ES-I3 (cell line): ENCODE measurements around the gene FCER1A.
"Not testable (repeated sequence)": the region's sequence is repeated elsewhere in the genome, so short reads cannot be mapped to it uniquely, and the experiment has no call there.

ENCODE experiments used
- H3K36me3 ChIP-seq: 2 replicates; pipeline ENCODE4 v1.6.1; 2013; ENCODE audit warnings: mild to moderate bottlenecking, low read length, control low read depth, moderate library complexity; ENCODE audit not compliant: insufficient read depth
- H3K4me1 ChIP-seq: 2 replicates; pipeline ENCODE4 v1.6.1; 2013; ENCODE audit warnings: mild to moderate bottlenecking, control low read depth, low read length; ENCODE audit not compliant: insufficient read depth
- H3K9ac ChIP-seq: 2 replicates; pipeline ENCODE4 v1.6.1; 2013; ENCODE audit warnings: low read depth, mild to moderate bottlenecking, low read length, moderate library complexity
- H3K9me3 ChIP-seq: 2 replicates; pipeline ENCODE4 v1.6.1; 2013; ENCODE audit warnings: mild to moderate bottlenecking, low read length, moderate library complexity; ENCODE audit not compliant: control insufficient read depth, insufficient read depth

The FCER1A gene

DNA sequence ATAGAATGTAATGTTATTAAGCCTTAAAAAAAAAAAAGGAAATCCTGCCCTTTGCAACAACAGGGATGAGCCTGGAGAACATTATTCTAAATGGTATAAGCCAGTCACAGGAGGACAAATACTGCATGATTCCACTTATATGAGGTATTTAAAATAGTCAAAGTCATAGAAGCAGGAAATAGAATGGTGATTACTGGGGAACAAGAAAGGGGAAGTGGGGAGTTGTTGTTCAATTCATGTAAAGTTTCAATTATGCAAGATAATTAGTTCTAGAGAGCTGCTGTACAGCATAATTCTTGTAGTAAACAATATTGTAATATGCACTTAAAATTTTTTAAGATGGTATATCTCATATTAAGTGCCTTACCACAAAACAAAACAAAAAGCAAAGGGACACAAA is 13.2 kb downstream of the FCER1A start:
- no peak overlapping the region for H3K9ac ChIP-seq
- H3K36me3 ChIP-seq, result no peaks in the 10 kb centered on the region
- H3K9me3 ChIP-seq, result no peaks in the 10 kb centered on the region
- no peaks in the 10 kb centered on the region for H3K4me1 ChIP-seq

DNA sequence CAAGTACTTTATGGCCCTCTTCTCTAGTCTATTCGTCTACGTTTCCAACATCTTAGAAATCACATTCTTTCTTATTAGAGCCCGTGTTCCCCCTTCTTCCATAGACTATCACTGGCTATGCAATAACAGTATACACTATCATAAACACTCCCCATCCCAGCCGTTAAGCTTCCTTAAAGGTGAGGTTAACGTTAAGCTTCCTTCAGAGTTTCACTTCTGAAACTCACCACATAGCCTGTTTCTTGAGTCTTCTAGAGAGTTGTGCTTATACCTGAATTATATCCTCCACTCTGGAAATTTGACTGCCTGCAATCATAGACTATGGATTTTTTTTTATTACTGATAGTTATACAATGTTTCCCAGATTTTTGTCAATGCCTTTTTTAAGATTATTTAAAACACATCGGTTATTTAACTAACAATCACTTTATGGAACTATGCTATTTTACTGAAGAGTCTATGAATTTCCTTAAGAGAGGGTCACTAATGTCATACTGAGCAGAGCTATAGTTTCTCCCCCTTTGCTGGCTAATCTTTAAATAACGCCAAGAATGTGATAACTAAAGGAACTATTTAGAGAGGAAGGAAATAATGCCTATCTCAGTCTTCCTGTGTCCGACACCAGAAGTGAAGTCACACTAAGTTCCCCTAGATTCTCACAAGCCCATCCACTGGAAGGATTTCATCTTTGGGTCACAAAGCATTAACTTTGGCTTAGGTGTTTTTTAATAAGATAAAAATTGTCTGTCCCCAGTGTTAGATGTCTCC is 16.8 kb downstream of the FCER1A start:
- no peak overlapping the region for H3K9ac ChIP-seq
- no peaks in the 10 kb centered on the region for H3K9me3 ChIP-seq
- no peaks in the 10 kb centered on the region for H3K4me1 ChIP-seq
- no peaks in the 10 kb centered on the region for H3K36me3 ChIP-seq

DNA sequence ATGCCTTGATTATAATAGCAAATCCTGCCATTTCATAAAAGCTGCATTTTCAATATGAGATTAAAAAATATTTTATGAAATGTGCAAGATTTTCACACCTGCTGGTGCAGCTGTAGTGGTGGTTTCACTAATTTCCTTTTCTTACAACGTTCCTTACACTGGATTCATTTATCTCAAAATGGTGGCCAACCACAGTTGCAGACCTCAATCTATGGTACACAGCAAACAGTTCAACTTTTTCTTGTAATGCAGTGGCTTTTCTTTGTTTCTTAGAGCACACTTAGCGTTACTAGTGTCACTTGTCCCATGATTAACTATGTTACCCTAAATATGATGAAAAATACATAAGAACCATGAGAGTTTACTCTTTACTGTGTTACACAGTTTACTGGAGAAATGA is 32.7 kb downstream of the FCER1A start:
- H3K9ac ChIP-seq, result no peak overlapping the region
- H3K36me3 ChIP-seq, result no peaks in the 10 kb centered on the region
- H3K9me3 ChIP-seq, result no peaks in the 10 kb centered on the region
- no peaks in the 10 kb centered on the region for H3K4me1 ChIP-seq

DNA sequence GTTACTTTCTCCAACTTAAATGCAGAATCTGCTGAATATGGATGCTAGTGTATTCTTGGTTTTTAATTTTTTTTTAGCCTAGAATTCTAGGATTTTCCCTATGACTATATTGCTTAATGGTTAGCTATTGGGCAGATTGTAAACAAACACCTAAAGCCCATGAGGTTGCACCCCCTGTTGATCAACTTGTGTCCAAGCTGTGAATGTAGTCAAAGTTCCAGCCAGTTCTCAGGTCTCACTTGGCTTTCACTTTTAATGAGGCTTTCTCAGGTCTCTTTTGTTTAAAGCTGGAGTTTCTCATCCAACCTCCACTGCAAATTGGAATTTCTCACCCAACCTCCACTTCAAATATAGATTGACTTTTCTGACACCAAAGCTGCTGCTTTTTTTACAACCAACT is 35.9 kb downstream of the FCER1A start:
- Histone ChIP-seq H3K9ac (no peak overlapping the region), H3K36me3 (no peaks in the 10 kb centered on the region), H3K4me1 (no peaks in the 10 kb centered on the region), H3K9me3 (no peaks in the 10 kb centered on the region)

DNA sequence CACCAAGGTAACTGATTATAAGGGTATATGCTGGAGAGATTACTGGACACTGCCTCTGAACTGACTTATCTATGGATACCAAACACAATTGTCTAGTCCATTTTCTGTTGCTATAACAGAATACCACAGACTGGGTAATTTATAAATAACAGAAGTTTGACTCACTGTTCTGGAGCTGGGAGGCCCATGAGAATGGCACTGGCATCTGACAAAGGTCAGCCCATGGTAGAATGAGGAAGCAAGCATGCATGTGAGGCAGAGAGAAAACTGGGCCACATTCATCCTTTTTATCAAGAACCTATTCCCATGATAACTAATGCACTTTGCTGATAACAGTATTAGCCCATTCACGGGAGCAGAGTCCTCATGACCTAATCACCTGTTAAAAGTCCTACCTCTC is 37.4 kb downstream of the FCER1A start:
- H3K4me1 ChIP-seq, result no peaks in the 10 kb centered on the region
- no peaks in the 10 kb centered on the region for H3K9me3 ChIP-seq
- H3K36me3 ChIP-seq, result no peaks in the 10 kb centered on the region
- H3K9ac ChIP-seq, result no peak overlapping the region

DNA sequence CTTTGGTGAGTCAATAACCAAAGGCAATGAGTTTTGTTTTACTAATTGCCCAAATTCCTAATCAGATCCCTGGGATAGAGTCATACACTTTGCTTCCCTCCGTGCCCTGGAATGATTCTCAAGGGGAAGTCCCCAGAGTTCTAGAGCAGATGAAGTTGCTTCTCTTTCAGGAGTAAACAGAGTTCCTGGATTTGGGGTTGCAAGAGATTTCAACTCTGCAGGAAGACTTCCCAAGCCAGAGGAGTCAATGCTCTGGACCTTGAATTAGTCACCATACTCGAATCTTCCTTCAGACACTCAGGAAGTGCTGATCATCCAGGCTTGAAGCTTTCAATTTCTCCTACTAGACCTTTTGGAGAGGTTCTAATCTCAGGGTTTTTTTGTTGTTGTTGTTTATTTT is 39.6 kb downstream of the FCER1A start:
- Histone ChIP-seq H3K36me3 (no peaks in the 10 kb centered on the region), H3K4me1 (no peaks in the 10 kb centered on the region), H3K9ac (no peak overlapping the region), H3K9me3 (no peaks in the 10 kb centered on the region)

DNA sequence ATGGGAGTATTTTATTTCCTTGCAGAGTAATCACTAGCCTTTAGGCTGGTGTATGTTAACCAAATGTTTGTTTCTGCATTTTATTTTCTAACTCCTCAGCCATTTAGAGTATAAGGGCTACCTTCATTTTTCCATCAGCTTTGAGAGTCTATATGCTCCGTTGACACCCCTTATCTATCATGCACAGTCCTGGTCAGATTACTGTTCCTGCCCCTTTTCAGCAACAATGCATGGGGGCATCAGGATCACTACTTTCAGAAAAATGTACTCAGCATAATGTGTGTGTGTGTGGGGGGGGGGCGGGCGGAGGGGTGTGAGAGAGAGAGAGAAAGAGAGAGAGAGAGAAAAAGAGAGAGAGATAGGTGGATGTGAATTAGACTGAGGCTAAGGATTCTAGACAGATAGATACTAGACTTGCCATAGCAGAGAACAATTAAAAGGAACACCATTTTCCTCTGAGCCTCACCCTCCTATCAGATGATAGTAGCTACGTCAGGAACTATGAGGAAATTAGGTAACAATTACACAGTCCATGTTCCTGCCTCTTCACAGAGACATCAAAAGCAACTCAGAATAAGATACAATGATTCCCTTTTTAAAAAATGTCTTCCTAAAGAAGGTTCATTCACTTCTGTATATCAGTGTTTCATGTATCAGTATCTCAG is 40.8 kb downstream of the FCER1A start:
- H3K9ac ChIP-seq, result no peak overlapping the region
- H3K9me3 ChIP-seq, result no peaks in the 10 kb centered on the region
- no peaks in the 10 kb centered on the region for H3K4me1 ChIP-seq
- no peaks in the 10 kb centered on the region for H3K36me3 ChIP-seq

DNA sequence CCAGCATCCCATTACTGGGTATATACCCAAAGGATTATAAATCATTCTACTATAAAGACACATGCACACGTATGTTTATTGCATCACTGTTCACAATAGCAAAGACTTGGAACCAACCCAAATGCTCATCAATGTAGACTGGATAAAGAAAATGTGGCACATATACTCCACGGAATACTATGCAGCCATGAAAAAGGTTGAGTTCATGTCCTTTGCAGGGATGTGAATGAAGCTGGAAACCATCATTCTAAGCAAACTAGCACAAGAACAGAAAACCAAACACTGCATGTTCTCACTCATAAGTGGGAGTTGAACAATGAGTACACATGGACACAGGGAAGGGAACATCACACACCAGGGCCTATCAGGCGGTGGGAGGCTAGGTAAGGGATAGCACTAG is 47.2 kb downstream of the FCER1A start:
- H3K36me3 ChIP-seq, H3K4me1 ChIP-seq, H3K9ac ChIP-seq, H3K9me3 ChIP-seq: not testable (repeated sequence)

DNA sequence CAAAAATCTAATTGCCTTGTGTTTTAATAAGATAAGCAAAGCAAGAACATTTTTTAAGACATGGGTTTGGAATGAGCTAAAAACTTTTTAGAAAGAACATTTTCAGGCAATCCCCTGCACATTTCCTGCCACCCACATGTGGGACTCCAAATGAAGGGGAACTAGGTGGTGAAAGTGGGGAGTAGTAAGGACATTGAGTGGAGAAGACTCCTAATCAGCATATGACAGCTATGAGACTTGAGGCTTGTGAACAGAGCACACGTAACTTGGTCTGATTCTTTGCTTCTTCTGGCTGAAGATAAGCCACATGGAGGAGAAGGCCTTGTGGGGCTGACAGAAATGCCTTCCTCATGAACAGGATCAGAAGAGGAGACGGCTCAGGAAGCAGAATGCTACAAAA is 50.3 kb downstream of the FCER1A start:
- Histone ChIP-seq H3K9ac (no peak overlapping the region), H3K36me3 (no peaks in the 10 kb centered on the region), H3K4me1 (no peaks in the 10 kb centered on the region), H3K9me3 (no peaks in the 10 kb centered on the region)
